SK-N-SH (cell line): ENCODE measurements around the gene PRDM11. TPM values are rescaled to one million over a fixed set of nuclear protein-coding genes. Genes with fewer than 3 reads are reported as not detected.

ENCODE experiments used
- CTCF ChIA-PET: fragments of 300-600, 350-600 bp; formaldehyde crosslinking; extraction: SDS; loops from one replicate; lab custom pipeline; 2021; lab: Yijun Ruan, JAX
- POLR2A ChIA-PET: fragments of 350-600 bp; sonication (Branson Sonifier 250); formaldehyde crosslinking; extraction: SDS; loops from one replicate; lab custom pipeline; 2020; ENCODE audit warnings: antibody characterized with exemption, inconsistent platforms; lab: Yijun Ruan, JAX
- DNase-seq: peaks from one replicate; pipeline ENCODE4 v3.0.0; 2012
- H2AFZ ChIP-seq: fragments of 200-600 bp; sonication (generic); 2 replicates; pipeline ENCODE4 v1.8.1; 2016; ENCODE audit warnings: antibody characterized with exemption, mild to moderate bottlenecking, low read depth
- H3F3A ChIP-seq: fragments of 200-600 bp; sonication (generic); replicated peaks from 2 replicates; pipeline ENCODE3; 2016; ENCODE audit warnings: antibody characterized with exemption, mild to moderate bottlenecking; ENCODE audit not compliant: insufficient read depth
- H3K27ac ChIP-seq, 2 experiments: fragments of 200-500 bp in 1 of 2; fragments of 200-600 bp in 1 of 2; sonication (Bioruptor generic) in 1 of 2; sonication (generic), shearing (Covaris generic) in 1 of 2; 2 replicates each; pipeline versions ENCODE4 v1.5.1 to v1.6.1; 2014 to 2016; ENCODE audit warnings: low read depth in 2 of 2, inconsistent platforms in 1 of 2, low read length in 1 of 2, mild to moderate bottlenecking in 1 of 2, mixed read lengths in 1 of 2
- H3K27me3 ChIP-seq: fragments of 200-600 bp; sonication (generic), shearing (Covaris generic); 2 replicates; pipeline ENCODE4 v1.6.1; 2016; ENCODE audit warnings: mixed run types; ENCODE audit not compliant: insufficient read depth
- H3K36me3 ChIP-seq, 2 experiments: fragments of 200-500 bp in 1 of 2; fragments of 200-600 bp in 1 of 2; sonication (Bioruptor generic) in 1 of 2; sonication (generic) in 1 of 2; replicated peaks in 1 of 2; 2 replicates each; pipeline versions ENCODE3 to v1.5.1; 2014 to 2016; ENCODE audit warnings: low read length in 1 of 2, mild to moderate bottlenecking in 1 of 2; ENCODE audit not compliant: insufficient read depth in 2 of 2, control insufficient read depth in 1 of 2
- H3K4me1 ChIP-seq, 2 experiments: fragments of 200-500 bp in 1 of 2; fragments of 200-600 bp in 1 of 2; sonication (Bioruptor generic) in 1 of 2; sonication (generic), shearing (Covaris generic) in 1 of 2; 2 replicates each; pipeline versions ENCODE4 v1.5.1 to v1.6.1; 2014 to 2016; ENCODE audit warnings: low read depth in 1 of 2, low read length in 1 of 2, mixed run types in 1 of 2; ENCODE audit not compliant: insufficient read depth in 2 of 2, control insufficient read depth in 1 of 2
- H3K4me2 ChIP-seq: fragments of 200-600 bp; sonication (generic), shearing (Covaris generic); 2 replicates; pipeline ENCODE4 v1.6.1; 2017; ENCODE audit warnings: mixed run types
- H3K4me3 ChIP-seq, 2 experiments: fragments of 200-500 bp in 1 of 2; fragments of 200-600 bp in 1 of 2; sonication (Bioruptor generic) in 1 of 2; sonication (generic), shearing (Covaris generic) in 1 of 2; 2 replicates each; pipeline versions ENCODE4 v1.5.1 to v1.8.1; 2014 to 2016; ENCODE audit warnings: low read depth in 2 of 2, inconsistent platforms in 1 of 2, low read length in 1 of 2, mild to moderate bottlenecking in 1 of 2, mixed read lengths in 1 of 2, moderate library complexity in 1 of 2
- H3K79me2 ChIP-seq: fragments of 200-600 bp; sonication (generic); 2 replicates; pipeline ENCODE4 v1.8.1; 2017; ENCODE audit warnings: mild to moderate bottlenecking; ENCODE audit not compliant: insufficient read depth
- H3K9ac ChIP-seq: fragments of 200-600 bp; sonication (generic); 2 replicates; pipeline ENCODE4 v1.6.1; 2017; ENCODE audit warnings: mixed run types
- H3K9me2 ChIP-seq: fragments of 200-600 bp; sonication (generic); 2 replicates; pipeline ENCODE4 v1.6.1; 2017; ENCODE audit warnings: mixed run types
- H3K9me3 ChIP-seq: fragments of 200-600 bp; sonication (generic); 2 replicates; pipeline ENCODE4 v1.6.1; 2017; ENCODE audit warnings: mixed run types, mild to moderate bottlenecking, moderate library complexity
- H4K20me1 ChIP-seq: fragments of 200-600 bp; sonication (generic); 2 replicates; pipeline ENCODE4 v1.6.1; 2017; ENCODE audit warnings: mild to moderate bottlenecking, mixed run types; ENCODE audit not compliant: insufficient read depth
- ELF1 ChIP-seq: IDR thresholded peaks from 2 replicates; pipeline ENCODE4 v1.4.0; 2012
- EZH2phosphoT487 ChIP-seq: fragments of 200-600 bp; sonication (generic); IDR thresholded peaks from 2 replicates; pipeline ENCODE4 v1.6.1; 2017; ENCODE audit warnings: low read depth, mixed run types, mild to moderate bottlenecking, antibody characterized with exemption, moderate library complexity, borderline replicate concordance
- FOXJ3 ChIP-seq: sonication (generic); formaldehyde crosslinking; IDR thresholded peaks from 2 replicates; pipeline ENCODE4 v1.5.1; 2020; ENCODE audit warnings: mild to moderate bottlenecking, missing genetic modification reagents
- FOXM1 ChIP-seq: IDR thresholded peaks from 2 replicates; pipeline ENCODE4 v1.4.0; 2012; ENCODE audit warnings: low read depth, mild to moderate bottlenecking
- GABPA ChIP-seq: IDR thresholded peaks from 2 replicates; pipeline ENCODE4 v1.4.0; 2012; ENCODE audit warnings: low read depth, mild to moderate bottlenecking
- JUND ChIP-seq: IDR thresholded peaks from 2 replicates; pipeline ENCODE4 v1.4.0; 2012
- MEF2A ChIP-seq: IDR thresholded peaks from 2 replicates; pipeline ENCODE4 v1.4.0; 2012; ENCODE audit warnings: low read depth, borderline replicate concordance
- MXI1 ChIP-seq: IDR thresholded peaks from 2 replicates; pipeline ENCODE4 v1.6.1; 2012; ENCODE audit warnings: mild to moderate bottlenecking, low read depth, low read length, improper control_type of control experiment
- RXRA ChIP-seq: IDR thresholded peaks from 2 replicates; pipeline ENCODE4 v1.4.0; 2012; ENCODE audit warnings: low read depth, mild to moderate bottlenecking, borderline replicate concordance
- TEAD4 ChIP-seq: IDR thresholded peaks from 2 replicates; pipeline ENCODE4 v1.4.0; 2012; ENCODE audit warnings: mild to moderate bottlenecking, borderline replicate concordance; ENCODE audit not compliant: insufficient read depth
- WGBS: methylation state at CpG from one replicate; pipeline ENCODE4 v1.1.6; 2017; ENCODE audit warnings: low lambda C conversion rate; 5-methylcytosine and 5-hydroxymethylcytosine counted together
- polyA plus RNA-seq, 3 experiments: library from polyadenylated mRNA; depleted of rRNA; stranded (reverse); fragments of >200 nt; gene quantifications; 2 replicates each; pipeline ENCODE4 v1.2.3, GENCODE V29; 2012
- TF ChIP-seq, protein P1 (sequence below): fragments of 200-600 bp; sonication (generic); IDR thresholded peaks from 2 replicates; pipeline ENCODE4 v1.6.1; 2017; ENCODE audit warnings: antibody characterized with exemption, mild to moderate bottlenecking, moderate library complexity
- TF ChIP-seq, protein P2 (sequence below): IDR thresholded peaks from 2 replicates; pipeline ENCODE4 v1.6.1; 2012; ENCODE audit warnings: mild to moderate bottlenecking, low read depth, low read length, moderate library complexity
- TF ChIP-seq, protein P3 (sequence below): IDR thresholded peaks from 2 replicates; pipeline ENCODE4; 2012
- TF ChIP-seq, protein P4 (sequence below): fragments of 150-350 bp; IDR thresholded peaks from 2 replicates; pipeline ENCODE4 v1.6.1; 2017; ENCODE audit warnings: antibody characterized with exemption, low read length, low read depth, borderline replicate concordance

Gene PRDM11
- polyA plus RNA-seq, 1 of the 3 experiments (the other 2 are of a cell fraction) = 4.5 TPM

DNA sequence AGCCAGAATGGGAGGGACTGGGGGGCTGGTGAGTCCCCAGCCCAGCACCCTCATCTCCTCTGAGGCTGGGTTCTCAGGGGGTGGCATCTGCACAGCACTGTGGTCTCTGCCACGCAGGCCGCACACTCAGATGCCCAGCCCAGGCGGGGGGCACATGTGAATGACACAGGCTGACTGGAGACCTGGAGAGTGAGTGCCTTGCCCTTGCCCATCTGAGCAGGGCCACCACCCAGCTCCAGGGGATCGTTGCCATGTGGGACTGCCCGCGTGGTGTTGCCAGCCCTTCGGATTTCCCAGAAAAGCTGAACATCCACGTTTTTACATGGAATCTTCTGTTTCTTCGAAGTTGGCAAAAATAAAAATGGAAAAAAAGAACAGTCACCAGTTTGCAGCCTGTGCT lies 18.9 kb downstream of the PRDM11 start:
- Histone ChIP-seq H3K9ac (no peak overlapping the region), H3F3A (no peaks in the 10 kb centered on the region), H3K9me2 (no peaks in the 10 kb centered on the region), H3K9me3 (no peaks in the 10 kb centered on the region), H3K4me2 (no peak overlapping the region), H3K36me3 (no peaks in the 10 kb centered on the region), H4K20me1 (peaks cover 26% of the 10 kb centered on the region), H3K27ac (no peak overlapping the region), H3K4me1 (peaks cover 10 to 28% of the 10 kb centered on the region in 2 experiments; a peak in 3 of 4 replicates), H3K79me2 (no peaks in the 10 kb centered on the region), H2AFZ (no peak overlapping the region), H3K4me3 (no peak overlapping the region), H3K27me3 (no peaks in the 10 kb centered on the region)
- WGBS = 87% methylated on average over 6 of the region's 9 CpGs
- no peak for TF ChIP-seq EZH2phosphoT487
- TF ChIP-seq, protein P1, sequence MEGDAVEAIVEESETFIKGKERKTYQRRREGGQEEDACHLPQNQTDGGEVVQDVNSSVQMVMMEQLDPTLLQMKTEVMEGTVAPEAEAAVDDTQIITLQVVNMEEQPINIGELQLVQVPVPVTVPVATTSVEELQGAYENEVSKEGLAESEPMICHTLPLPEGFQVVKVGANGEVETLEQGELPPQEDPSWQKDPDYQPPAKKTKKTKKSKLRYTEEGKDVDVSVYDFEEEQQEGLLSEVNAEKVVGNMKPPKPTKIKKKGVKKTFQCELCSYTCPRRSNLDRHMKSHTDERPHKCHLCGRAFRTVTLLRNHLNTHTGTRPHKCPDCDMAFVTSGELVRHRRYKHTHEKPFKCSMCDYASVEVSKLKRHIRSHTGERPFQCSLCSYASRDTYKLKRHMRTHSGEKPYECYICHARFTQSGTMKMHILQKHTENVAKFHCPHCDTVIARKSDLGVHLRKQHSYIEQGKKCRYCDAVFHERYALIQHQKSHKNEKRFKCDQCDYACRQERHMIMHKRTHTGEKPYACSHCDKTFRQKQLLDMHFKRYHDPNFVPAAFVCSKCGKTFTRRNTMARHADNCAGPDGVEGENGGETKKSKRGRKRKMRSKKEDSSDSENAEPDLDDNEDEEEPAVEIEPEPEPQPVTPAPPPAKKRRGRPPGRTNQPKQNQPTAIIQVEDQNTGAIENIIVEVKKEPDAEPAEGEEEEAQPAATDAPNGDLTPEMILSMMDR = no peak
- TF ChIP-seq, protein P2, sequence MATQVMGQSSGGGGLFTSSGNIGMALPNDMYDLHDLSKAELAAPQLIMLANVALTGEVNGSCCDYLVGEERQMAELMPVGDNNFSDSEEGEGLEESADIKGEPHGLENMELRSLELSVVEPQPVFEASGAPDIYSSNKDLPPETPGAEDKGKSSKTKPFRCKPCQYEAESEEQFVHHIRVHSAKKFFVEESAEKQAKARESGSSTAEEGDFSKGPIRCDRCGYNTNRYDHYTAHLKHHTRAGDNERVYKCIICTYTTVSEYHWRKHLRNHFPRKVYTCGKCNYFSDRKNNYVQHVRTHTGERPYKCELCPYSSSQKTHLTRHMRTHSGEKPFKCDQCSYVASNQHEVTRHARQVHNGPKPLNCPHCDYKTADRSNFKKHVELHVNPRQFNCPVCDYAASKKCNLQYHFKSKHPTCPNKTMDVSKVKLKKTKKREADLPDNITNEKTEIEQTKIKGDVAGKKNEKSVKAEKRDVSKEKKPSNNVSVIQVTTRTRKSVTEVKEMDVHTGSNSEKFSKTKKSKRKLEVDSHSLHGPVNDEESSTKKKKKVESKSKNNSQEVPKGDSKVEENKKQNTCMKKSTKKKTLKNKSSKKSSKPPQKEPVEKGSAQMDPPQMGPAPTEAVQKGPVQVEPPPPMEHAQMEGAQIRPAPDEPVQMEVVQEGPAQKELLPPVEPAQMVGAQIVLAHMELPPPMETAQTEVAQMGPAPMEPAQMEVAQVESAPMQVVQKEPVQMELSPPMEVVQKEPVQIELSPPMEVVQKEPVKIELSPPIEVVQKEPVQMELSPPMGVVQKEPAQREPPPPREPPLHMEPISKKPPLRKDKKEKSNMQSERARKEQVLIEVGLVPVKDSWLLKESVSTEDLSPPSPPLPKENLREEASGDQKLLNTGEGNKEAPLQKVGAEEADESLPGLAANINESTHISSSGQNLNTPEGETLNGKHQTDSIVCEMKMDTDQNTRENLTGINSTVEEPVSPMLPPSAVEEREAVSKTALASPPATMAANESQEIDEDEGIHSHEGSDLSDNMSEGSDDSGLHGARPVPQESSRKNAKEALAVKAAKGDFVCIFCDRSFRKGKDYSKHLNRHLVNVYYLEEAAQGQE = no peak
- TF ChIP-seq, protein P3, sequence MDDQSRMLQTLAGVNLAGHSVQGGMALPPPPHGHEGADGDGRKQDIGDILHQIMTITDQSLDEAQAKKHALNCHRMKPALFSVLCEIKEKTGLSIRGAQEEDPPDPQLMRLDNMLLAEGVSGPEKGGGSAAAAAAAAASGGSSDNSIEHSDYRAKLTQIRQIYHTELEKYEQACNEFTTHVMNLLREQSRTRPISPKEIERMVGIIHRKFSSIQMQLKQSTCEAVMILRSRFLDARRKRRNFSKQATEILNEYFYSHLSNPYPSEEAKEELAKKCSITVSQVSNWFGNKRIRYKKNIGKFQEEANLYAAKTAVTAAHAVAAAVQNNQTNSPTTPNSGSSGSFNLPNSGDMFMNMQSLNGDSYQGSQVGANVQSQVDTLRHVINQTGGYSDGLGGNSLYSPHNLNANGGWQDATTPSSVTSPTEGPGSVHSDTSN = no peak
- TF ChIP-seq FOXJ3 (CRISPR knock-in tag) = no peak
- no peak for TF ChIP-seq MEF2A
- ChIA-PET POLR2A (no interaction called here), CTCF (interaction anchor here (1.7 kb wide), 1 partner anchor 229 kb away, joined by 4 read pairs; no protein-coding TSS in a partner anchor)
- no peak for DNase-seq

DNA sequence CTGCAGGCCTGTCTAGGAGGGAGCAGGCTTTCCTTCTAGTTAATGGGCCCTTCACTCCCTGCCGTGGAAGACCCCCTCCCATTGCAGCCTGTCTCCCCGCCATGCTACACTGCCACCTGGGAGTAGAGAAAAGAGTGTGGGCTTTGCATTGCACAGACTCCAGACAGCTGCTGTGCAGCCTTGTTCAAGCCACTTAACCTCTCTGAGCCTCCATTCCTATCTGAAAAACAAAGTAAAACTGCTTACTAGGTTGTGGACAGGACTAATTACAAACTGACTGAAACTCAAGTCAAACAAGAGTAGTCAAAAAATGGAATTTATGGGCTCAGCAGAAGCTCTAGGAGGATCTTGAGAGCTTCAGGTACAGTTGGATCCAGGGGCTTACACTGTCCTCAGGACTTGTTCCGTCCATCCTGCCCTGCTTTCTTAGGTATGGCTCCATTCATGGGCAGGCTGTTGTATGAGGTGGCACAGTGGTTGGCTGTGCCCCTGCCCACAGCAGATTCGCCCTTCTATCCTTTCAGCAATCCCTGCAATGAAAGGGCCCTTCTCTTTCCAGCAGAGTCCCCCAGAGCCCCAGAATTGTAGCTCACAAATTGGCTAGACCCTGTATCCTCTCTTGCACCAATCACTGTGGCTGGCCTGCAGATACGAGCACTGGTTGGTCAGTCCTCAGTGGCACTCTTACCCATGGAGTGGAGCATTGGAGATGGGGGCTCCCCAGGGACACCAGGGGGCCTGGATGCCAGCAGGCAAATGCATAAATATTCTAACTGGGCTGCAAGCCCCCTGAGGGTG lies 19.6 kb downstream of the PRDM11 start:
- ChIA-PET CTCF (interaction anchor here (1.0 to 1.7 kb wide), 2 partner anchors 230 to 490 kb away, joined by 4 read pairs; no protein-coding TSS in a partner anchor), POLR2A (no interaction called here)
- Histone ChIP-seq H3F3A (no peaks in the 10 kb centered on the region), H3K36me3 (no peaks in the 10 kb centered on the region), H3K27me3 (no peaks in the 10 kb centered on the region), H3K79me2 (no peaks in the 10 kb centered on the region), H4K20me1 (peaks cover 26% of the 10 kb centered on the region), H3K9me2 (no peaks in the 10 kb centered on the region), H3K4me3 (no peak overlapping the region), H3K9me3 (no peaks in the 10 kb centered on the region), H3K4me1 (peaks cover 10 to 25% of the 10 kb centered on the region in 2 experiments; a peak in 3 of 4 replicates), H3K27ac (no peak overlapping the region), H3K9ac (no peak overlapping the region)
- no peak for DNase-seq
- TF ChIP-seq ELF1 (no peak), TEAD4 (no peak), GABPA (no peak), RXRA (no peak), JUND (no peak), MXI1 (no peak), FOXM1 (no peak)
- TF ChIP-seq, protein P2 = no peak
- TF ChIP-seq, protein P4, sequence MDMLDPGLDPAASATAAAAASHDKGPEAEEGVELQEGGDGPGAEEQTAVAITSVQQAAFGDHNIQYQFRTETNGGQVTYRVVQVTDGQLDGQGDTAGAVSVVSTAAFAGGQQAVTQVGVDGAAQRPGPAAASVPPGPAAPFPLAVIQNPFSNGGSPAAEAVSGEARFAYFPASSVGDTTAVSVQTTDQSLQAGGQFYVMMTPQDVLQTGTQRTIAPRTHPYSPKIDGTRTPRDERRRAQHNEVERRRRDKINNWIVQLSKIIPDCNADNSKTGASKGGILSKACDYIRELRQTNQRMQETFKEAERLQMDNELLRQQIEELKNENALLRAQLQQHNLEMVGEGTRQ = no peak
- TF ChIP-seq, all 33 proteins: peak for 0
- Histone ChIP-seq H2AFZ (no peak overlapping the region), H3K4me2 (no peak overlapping the region)
- WGBS = 92% methylated on average over 5 of the region's 5 CpGs
